SK-MEL-5 (cell line): ENCODE measurements around the gene SNX32. TPM values are rescaled to one million over a fixed set of nuclear protein-coding genes. Genes with fewer than 3 reads are reported as not detected.
A peak's percentile ranks its signal among the peaks of the same experiment; 100 is the strongest.

ENCODE experiments used
- DNase-seq: peaks from one replicate; pipeline ENCODE4 v3.0.0-alpha.2; 2016; ENCODE audit warnings: low read depth, low spot score
- in situ Hi-C: cut with HindIII; loops from 2 replicates; pipeline ENCODE4 v1.10.0; 2016; ENCODE audit warnings: low sequenced_read_pairs, high pct_unique_total_duplicates, low pct_unique_long_range_greater_than_20kb
- total RNA-seq: library from RNA; depleted of rRNA; stranded (reverse); fragments of >200 nt; shearing (Covaris generic); gene quantifications from 2 replicates; pipeline ENCODE4 v1.2.3, GENCODE V29; 2014

SNX32 gene
- total RNA-seq, 1 experiment from 2014 or later, result 0.18 TPM

DNA sequence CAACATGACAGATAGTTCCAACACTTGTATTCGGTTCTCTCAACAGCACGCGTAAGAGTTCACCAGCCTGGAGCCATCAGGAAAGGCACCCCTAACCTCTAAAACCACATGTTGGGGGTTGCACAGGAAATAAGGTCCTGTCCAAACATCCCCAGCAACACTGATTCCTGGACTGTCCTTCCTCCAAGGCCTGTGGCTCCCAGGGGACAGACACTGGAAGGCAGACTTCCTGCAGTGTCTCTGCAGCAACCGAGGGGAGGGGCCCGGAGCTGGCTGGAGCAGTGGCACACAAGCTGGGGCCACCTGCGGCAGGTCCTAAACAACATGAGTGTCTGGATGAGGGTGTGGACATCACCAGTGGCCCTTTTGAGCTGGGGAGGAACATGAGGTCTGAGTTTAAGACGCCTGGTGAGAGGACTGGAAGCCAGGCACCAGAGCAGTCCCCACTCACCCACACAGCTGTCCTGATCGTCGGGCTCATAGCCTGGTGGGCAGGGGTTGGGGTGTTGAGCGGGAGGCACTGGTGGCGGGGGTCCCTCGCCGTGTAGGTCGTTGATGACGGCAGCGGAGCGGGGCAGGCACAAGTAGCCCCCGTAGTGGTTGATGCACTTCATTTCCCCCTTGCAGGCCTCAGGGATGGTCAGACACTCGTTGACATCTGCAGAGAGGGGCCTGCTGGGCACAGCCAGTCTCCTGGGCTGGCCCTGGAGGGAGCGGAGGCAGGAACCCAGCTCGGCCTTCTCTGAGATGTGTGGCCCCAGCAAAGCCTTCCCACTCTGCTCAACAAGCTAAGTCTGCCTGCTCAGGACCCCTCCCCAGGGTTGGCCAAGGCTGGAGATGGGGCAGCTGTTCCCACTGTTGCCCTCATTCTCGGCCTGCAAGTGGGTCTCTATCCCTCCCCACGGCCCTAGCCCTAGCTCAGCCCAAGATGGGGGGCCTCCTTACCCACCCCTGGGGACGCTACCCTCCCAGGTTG is 37.2 kb downstream of the SNX32 start:
- in situ Hi-C loops, result no loop called here
- DNase-seq, result no peak

DNA sequence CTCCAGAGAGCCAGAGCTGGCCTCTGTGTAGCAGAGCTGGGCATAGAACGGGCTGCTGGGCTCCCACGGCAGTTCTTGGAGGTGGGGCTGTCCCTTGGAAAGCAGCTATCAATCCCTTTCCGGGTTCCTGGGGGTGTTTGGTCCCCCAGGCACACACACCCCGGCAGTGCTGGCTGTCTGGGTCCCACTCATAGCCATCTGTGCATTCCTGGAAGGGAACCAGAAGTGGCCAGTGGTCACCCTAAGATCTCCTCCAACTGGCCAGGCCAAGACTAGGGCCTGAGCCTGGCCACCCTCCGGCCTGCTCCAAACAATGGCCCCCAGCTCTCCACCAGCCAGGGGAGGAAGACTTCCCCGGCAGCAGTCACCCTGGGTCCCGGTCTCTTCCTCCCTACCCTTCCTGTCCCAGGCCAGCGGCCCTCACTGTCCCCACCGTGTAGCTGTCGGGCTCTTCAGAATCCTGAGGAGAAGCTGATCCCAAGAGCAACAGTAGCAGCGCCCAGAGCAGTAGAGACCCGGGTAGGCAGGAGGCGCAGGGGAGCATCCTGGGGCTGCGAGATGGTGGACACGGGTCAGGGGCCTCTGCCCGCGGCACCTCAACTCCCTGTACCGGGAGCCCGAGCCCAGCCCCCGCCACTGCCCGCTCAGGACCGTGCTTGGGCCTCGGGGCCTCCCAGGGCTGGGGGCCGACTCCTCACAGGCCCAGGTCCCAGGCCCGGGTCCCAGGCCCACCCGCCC is 38.2 kb downstream of the SNX32 start:
- no peak for DNase-seq

DNA sequence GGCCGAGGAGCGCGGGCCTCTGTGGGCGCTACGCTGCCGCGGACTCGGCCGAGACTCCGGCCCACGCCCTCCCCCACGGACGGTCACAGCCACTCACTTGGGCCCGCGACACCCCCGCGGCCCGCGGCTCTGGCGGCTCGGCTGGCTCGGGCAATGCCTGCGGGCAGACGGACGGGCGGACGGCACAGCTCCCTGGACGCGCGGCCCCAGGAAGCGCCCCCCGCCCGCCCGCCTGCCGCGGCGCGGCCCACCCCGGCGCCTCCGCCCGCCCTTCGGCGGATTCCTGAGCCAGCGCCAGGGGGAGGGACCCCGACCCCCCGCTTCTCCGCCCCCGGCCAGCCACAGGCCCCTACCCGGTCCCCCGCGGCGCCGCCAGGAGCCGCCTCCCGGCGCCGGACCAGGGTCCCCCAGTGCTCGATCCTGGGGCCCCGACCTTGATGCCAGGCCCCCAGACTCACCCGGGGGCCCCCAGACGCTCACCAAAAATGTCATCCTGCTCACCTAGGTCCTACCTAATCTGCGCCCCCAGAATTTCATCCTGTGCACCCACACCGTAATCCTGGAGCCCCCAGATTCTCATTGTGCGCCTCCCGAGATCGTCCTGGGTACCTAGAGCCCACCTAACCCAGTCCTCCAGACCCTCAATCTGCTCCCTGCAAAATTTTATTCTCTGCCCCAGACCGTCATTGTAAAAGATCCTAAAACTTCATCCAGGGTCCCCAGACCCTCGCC is 39.0 kb downstream of the SNX32 start, which contains the start of gene EFEMP2:
Gene EFEMP2, minus strand, starts transcription at position 215 of the 732 bp plus-strand sequence. CDS start 446 bp downstream, outside the sequence.
- no peak for DNase-seq

More for the DNA sequence above, 38.2 kb downstream of the SNX32 start:
- in situ Hi-C loops, result no loop called here

DNA sequence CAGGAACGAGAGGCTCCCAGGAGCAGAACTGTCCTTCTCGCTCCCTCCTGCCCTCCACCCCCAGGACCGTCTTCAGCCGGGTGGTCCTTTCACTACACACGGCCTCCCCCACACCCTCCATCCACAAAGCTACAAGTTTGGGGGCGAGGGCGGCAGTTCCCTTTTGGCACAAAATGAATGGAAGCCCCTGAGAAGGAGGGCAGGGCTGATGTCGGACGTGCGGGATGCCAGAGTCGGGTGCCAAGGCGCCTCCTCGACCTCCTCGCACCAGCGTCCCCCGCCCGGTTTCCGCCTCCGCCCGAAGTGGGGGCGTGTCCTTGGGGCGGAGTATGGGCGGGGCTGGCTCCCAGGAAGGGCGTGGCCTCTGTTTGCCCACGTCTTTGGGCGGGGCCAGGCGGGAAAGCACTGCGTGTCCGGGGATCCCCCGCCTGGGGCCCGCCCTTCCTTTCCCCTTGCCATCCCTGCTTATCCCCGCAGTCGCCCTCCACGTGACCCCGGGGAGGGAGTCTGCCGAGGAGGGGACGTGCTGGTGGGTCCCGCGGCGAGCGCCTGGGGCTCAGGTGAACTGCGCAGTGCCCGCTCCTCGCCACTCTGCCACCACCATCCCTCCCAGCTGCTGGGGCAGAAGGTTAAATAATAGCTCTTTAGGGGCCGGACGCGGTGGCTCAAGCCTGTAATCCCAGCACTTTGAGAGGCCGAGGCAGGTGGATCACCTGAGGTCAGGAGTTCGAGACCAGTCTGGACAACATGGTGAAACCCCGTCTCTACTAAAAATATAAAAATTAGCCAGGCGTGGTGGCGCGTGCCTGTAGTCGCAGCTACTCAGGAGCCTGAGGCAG is 39.8 kb downstream of the SNX32 start:
- in situ Hi-C loops, result no loop called here
- peak; percentile 83 for DNase-seq

More for the DNA sequence above, 39.0 kb downstream of the SNX32 start, which contains the start of gene EFEMP2:
- in situ Hi-C loops, result no loop called here

DNA sequence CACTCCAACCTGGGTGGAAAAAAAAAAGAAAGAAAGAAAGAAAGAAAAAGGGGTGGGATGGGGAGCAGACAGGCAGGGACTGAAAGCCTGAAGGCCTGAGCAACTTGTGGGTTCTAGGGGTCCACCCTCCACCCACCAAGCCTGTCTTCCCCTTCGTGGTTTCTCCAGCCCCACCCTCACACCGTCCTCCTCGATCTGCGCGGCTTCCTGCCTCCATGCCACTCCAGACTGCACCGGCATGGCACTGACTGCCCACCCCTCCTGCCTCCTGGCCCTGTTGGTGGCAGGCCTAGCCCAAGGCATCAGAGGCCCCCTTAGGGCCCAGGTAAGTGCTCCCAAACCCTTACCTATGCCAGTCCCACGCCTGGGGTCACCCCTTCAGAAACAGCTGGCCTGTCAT is 45.9 kb downstream of the SNX32 start, which contains the start of gene CTSW:
Gene CTSW, plus strand, starts transcription at position 221 of the 400 bp plus-strand sequence. Its CDS starts 18 bp downstream, at position 239.
- in situ Hi-C loops, result no loop called here
- no peak for DNase-seq

DNA sequence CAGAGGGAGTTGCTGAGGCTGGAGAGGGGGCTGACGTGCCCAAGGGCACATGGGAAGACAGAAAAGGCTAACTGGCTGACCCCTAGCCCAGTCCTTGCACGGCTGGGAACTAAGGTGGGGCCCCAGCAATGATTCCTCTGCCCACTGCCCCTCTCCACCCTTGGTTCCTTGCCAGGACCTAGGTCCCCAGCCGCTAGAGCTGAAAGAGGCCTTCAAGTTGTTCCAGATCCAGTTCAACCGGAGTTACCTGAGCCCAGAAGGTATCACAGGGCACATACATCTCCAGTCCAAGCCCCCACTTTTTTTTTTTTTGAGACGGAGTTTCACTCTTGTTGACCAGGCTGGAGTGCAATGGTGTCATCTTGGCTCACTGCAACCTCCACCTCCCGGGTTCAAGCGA is 46.3 kb downstream of the SNX32 start:
- in situ Hi-C loops, result no loop called here
- DNase-seq, result no peak

DNA sequence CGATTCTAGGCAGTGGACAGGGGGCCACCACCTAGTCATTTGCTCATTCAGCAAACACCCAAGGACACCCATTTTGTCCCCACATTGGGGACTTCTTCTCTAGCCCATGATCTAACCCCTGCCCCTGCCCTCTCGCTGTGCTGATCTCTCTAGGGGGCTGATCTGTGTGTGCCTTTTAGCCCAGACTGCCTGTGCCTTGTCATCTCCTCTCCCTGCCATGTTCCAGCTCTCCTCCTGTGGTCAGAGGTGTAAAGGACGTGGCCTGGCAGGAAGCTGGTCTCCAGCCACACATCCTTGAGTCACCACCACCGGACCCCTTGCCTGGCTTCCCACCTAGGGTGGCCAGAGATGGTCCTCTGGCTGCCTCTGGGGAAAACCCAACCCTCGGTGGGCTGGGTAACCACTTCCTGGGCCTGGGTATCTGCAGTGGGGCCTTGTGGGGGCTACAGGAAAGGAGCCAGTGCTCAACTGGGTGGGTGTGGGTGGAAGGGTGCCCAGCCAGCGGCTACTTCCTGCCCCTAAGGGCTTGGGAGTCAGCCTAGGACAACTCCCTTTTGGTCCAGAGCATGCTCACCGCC is 47.2 kb downstream of the SNX32 start:
- no peak for DNase-seq
- in situ Hi-C loops, result no loop called here

DNA sequence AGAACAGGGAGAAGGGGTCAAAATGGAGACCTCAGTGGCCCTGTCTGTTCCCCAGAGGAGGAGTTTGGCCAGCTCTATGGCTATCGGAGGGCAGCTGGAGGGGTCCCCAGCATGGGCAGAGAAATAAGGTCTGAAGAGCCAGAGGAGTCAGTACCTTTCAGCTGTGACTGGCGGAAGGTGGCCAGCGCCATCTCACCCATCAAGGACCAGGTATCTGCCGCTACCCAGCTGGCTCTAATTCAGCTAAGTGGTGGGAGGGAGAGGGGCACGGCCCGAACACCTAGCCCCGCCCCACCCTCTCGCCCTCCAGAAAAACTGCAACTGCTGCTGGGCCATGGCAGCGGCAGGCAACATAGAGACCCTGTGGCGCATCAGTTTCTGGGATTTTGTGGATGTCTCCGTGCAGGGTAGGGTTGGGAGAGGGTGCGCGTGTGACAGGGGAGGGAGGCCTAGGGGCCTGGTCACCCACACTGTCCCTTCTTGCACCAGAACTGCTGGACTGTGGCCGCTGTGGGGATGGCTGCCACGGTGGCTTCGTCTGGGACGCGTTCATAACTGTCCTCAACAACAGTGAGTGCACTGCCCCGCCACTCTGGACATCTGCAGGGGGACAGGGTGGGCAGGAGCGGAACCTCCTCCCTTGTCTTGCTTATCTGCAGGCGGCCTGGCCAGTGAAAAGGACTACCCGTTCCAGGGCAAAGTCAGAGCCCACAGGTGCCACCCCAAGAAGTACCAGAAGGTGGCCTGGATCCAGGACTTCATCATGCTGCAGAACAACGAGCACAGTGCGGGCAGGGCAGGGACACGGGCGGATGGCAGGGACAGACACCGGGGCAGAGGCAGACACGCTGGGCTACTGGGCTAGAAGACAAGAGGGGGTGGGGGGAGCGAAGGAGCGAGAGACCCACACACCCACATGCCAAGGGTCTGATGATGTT is 48.6 kb downstream of the SNX32 start:
- no peak for DNase-seq
- in situ Hi-C loops, result no loop called here

DNA sequence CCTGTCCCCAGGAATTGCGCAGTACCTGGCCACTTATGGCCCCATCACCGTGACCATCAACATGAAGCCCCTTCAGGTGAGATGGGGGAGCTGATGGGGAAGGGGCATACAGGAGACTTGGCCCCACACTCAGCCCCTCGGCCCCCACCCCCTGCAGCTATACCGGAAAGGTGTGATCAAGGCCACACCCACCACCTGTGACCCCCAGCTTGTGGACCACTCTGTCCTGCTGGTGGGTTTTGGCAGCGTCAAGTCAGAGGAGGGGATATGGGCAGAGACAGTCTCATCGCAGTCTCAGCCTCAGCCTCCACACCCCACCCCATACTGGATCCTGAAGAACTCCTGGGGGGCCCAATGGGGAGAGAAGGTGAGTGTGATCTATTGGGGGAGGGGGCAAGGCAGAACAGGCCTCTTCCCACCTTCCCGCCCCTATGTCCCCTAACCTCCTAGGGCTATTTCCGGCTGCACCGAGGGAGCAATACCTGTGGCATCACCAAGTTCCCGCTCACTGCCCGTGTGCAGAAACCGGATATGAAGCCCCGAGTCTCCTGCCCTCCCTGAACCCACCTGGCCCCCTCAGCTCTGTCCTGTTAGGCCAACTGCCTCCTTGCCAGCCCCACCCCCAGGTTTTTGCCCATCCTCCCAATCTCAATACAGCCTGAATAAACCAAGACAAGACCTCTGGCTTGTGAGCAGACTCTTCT is 49.4 kb downstream of the SNX32 start:
- no peak for DNase-seq
- in situ Hi-C loops, result no loop called here

DNA sequence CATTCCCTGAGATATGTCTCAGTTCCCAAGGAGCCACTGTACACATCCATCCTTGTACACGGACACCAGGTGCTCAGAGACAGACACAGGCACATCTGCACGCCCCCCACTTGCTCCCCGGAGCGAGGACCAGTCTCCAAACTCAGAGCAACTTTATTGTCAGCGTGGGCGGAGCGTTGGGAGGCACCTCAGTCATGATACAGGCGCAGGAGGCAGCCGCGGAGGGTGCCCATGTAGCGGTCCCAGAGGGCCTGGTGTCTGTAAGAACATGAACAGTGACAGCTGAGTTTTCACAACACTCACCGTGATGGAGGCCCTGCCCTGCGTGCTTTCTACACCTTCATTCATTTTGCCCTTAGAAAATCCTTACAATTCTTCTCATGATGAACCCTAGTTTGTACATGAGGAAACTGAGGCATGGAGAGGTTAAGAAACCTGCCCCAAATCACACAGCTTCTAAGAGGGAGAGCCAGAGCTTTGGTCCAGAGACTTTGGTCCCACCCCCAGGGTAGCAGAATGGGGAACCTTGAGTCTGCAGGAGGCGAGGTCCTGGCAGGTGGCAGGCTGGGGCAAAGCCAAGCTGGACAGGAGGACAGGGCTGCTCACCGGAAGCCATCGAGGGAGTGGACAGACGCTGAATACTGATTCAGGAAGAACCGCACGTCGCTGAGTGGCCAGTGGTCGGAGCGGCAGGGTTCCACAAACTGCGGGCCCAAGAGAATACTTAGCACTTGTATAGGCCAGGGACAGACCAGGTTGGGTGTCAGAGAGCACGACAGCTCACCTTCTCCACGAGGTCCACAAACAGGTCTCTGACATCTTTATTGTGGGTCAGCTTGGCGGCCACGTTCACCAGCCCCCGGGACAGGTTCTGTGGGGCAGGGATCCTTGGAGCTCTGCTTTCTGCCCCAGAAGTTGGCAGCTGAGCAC is 50.3 kb downstream of the SNX32 start:
- in situ Hi-C loops, result no loop called here
- no peak for DNase-seq

DNA sequence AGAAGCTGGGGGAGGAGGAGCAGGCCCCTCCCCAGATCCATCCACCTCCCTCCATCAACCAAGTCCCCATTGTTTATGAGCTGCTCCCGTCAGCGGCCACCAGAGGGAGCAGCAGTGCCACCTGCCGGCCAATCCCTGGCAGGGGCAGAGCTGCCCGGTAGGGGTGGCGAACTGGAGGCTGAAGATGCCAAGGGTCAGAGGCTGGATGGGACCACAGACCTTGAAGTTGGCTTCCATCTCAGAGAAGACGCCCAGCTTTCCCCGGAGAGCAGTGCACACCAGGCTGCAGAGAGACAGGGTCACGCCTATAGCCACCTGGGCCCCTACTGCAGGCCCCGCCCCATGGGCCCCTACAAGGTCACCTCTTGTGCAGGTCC is 50.9 kb downstream of the SNX32 start:
- peak; percentile 74 for DNase-seq
- in situ Hi-C loops, result no loop called here

DNA sequence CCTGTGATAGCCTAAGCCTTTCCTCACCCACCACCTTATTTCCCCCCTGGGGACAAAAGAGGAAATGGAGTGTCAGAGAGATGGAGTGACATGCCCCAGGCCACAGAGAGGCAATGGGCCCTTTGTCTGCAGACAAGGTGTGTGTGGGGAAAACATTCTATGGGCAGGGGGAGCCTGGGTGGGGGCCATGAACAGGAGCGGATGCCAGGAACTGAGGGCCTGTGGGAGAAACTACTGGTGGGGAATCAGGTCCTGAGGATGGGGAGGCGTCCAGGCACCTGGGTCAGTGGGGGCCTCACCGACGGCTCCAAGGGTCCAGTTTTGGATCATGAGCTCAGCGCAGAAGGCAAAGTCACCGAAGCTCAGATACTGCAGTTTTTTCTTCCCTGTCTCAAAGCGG is 51.5 kb downstream of the SNX32 start:
- in situ Hi-C loops, result no loop called here
- DNase-seq, result no peak

DNA sequence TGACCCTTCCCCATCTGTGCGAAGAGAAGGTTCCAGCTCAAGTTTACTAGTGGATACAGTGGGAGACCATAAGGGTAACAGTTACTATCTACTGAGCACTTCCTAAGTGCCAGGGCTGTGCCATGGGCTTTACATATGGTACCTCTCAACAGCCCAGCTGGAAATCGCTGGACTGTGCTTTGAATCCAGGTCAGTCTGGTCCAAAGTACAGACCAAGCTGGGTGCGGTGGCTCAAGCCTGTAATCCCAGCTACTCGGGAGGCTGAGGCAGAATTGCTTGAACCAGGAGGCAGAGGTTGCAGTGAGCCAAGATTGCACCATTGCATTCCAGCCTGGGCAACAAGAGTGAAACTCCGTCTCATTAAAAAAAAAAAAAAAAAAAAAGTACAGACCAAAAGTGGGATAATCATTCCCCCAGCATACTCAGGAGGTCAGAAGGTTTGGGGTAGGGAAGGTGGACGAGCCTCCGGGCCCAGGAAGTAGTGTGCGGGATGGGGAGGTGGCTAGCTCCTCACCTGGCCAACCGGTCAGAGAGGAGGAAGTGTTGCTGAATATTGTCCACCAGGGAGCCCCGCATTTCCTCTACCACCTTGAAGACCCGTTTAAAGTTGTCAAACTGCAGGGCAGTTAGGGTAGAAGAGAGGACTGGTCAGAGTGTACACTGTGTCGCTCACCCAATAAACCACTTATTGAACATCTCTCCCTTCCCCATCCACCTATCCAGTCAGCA is 52.2 kb downstream of the SNX32 start:
- in situ Hi-C loops, result no loop called here
- no peak for DNase-seq
